ENCODE measurements around the gene ARL4A.

The ARL4A gene

DNA sequence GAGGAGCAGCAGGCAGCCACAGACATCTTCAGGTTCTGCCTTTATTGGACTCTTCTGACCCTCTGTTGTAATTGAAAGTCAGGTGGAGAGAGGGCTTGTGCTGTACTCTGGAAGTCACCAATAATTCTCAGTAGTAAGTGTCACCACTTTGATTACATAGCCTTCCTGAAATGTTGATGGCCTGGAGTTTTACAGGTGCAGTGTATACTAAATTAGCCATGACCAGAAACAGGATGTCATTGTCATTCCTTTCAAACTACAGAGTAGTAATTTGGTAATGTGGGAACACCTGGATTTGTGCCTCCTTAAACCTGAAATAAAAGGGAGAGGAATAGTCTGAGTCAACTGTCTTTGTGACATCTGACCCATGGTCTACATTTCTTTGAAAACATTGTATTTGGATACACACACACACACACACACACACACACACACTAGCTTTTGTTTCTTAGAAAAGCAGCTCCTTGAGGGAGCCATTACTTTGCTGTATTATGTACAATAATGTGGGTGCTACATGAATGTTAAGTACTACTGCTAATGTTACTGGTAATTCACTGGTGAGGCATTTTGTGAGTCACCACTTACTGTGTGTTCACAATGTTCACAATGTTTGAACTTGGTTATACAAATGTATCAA, 19.6 kb downstream of the ARL4A start:
- TF ChIP-seq, protein P1, sequence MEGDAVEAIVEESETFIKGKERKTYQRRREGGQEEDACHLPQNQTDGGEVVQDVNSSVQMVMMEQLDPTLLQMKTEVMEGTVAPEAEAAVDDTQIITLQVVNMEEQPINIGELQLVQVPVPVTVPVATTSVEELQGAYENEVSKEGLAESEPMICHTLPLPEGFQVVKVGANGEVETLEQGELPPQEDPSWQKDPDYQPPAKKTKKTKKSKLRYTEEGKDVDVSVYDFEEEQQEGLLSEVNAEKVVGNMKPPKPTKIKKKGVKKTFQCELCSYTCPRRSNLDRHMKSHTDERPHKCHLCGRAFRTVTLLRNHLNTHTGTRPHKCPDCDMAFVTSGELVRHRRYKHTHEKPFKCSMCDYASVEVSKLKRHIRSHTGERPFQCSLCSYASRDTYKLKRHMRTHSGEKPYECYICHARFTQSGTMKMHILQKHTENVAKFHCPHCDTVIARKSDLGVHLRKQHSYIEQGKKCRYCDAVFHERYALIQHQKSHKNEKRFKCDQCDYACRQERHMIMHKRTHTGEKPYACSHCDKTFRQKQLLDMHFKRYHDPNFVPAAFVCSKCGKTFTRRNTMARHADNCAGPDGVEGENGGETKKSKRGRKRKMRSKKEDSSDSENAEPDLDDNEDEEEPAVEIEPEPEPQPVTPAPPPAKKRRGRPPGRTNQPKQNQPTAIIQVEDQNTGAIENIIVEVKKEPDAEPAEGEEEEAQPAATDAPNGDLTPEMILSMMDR (IDR thresholded peaks at IDR 0.05; ENCODE audit: low read depth, low read length), result no peak

DNA sequence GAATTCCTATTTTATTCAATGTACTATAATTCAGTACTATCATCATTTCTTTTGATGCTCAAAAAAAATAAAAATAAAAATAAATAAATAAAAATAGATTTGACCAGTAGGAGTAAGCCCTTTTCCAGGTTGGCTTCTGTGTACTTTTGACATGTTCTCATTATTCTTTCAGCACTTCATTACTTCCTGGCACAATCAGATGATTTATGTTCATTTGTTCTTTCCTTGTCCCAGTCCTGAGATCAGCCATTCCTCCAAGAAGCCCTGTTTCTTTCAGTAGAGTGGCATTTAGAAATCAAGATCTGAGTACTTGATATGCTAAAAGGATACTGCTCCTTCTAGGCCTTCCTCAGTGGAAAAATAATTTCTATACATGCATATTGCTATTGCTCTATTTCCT, 20.9 kb downstream of the ARL4A start:
- no peak overlapping the region for H3K4me3 ChIP-seq (replicated peaks in 1 of 2; ENCODE audit: low read depth in 2 of 2, low read length in 2 of 2)
- DNase-seq (ENCODE audit: low read depth in 2 of 2), result no peak
- TF ChIP-seq, protein P1 (IDR thresholded peaks at IDR 0.05; ENCODE audit: low read depth, low read length), result no peak

More for the DNA sequence above, 19.6 kb downstream of the ARL4A start:
- peak in 1 of 2 donors; percentile 72 for DNase-seq (ENCODE audit: low read depth in 2 of 2)
- H3K4me3 ChIP-seq (replicated peaks in 1 of 2; ENCODE audit: low read depth in 2 of 2, low read length in 2 of 2), result no peak overlapping the region

DNA sequence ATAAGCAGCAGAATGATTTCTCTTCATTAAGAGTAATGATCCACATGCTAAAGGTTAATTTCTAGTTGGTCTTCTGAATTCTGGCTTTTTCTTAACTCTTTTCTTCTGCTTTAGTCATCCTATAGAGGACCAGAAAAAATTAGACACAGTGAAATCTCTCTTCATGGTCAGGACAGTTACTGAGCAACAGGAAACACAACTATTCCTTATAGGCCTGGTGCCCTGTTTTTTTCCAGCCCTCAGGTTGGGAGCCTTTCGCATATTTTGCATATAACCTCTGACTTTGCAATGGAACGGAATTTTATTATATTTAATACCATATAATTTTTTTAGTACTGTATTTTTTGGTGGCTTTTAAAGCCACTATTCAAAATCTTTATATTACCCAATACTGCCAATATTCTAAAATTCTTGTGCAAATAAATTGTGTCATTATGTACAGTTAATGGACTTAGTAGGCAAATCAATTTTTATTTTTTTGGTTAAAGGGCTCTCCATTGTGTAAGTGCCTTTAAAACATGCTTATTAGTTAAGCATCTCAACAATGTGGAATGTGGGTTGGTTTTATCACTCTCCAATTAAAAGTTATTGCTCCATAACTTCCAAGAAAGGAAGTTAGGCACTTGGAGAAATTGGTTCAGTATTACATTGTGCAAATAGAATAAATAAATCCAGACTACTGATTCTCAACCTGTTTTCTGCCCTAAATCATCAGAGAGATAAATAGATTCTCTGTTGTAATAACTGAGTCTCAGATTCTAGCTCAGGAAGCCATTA, 22.5 kb downstream of the ARL4A start:
- TF ChIP-seq, protein P1 (IDR thresholded peaks at IDR 0.05; ENCODE audit: low read depth, low read length), result no peak
- DNase-seq (ENCODE audit: low read depth in 2 of 2), result peak; percentile 51 to 77
- no peak overlapping the region for H3K4me3 ChIP-seq (replicated peaks in 1 of 2; ENCODE audit: low read depth in 2 of 2, low read length in 2 of 2)

DNA sequence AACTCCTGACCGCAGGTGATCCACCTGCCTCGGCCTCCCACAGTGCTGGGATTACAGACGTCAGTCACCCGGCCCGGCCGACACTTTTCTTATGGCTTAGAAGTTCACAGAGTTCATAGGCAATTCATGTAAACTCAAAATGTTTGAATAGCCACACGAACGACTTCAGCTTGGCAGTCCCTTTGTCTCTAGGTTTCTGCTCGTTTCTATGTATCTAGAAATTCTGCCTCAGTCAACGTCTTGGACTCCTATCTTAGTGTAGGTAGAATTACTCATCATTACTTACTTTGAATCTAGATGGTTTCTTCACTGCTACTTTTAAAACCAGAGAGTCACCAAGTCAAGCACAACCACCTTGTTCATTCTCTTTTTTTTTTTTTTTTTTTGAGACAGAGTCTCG, 23.7 kb downstream of the ARL4A start:
- no peak overlapping the region for H3K4me3 ChIP-seq (replicated peaks in 1 of 2; ENCODE audit: low read depth in 2 of 2, low read length in 2 of 2)
- TF ChIP-seq, protein P1 (IDR thresholded peaks at IDR 0.05; ENCODE audit: low read depth, low read length), result no peak
- no peak for DNase-seq (ENCODE audit: low read depth in 2 of 2)

DNA sequence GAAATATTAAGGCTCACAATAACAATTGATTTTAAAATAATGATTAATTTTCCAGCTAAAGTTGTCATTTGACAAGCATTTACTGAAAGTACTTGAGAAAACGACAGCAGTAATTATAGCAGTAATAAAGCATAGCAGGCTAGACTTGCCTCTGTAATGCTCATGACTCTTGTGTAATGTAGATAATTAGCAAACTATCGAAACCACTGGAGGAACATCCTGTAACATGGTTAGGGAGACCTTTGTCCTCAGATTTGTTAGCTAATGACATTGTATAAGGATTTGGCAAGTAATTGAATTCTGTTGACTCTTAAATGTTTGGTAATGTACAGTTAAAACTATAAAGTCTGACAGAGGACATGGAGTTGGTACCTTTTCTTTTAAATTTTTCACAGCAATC, 24.8 kb downstream of the ARL4A start:
- TF ChIP-seq, protein P1 (IDR thresholded peaks at IDR 0.05; ENCODE audit: low read depth, low read length), result no peak
- H3K4me3 ChIP-seq (replicated peaks in 1 of 2; ENCODE audit: low read depth in 2 of 2, low read length in 2 of 2), result no peak overlapping the region
- DNase-seq (ENCODE audit: low read depth in 2 of 2), result no peak

DNA sequence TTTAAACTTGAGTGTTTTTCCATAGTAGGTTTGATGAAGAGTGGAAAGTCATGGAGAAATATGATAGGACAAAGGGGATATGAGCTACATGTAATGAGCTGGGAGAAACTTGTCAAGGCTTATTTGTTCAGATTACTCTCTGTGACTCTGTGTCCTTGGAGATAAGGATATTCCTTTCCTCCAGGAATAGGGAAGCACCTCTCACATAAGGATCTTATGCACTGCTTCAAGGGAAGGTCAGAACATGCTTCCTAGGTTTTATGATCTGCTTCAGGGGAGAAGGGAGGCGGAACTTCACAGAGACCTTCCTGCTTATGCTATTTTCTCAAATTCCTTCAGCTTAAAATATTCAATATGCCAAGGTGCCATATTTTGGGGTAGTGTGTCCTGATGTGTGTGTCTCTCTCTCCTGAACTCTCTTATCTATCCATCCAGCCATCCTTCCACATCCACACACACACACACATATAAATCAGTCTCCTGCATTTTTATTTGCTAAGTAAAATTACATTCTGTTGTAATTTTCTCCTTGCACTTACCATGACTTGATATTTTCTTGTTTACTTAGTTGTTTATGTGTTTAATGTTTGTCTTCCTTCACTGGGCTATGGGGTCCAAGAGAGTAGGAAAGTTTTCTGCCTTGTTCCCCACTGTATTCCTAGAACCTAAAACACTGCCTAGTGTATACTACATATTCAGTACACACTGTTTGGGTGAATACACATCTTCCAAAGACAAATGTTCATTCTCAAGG, 26.4 kb downstream of the ARL4A start:
- no peak for DNase-seq (ENCODE audit: low read depth in 2 of 2)
- TF ChIP-seq, protein P1 (IDR thresholded peaks at IDR 0.05; ENCODE audit: low read depth, low read length), result no peak

More for the DNA sequence above, 26.4 kb downstream of the ARL4A start:
- H3K4me3 ChIP-seq (replicated peaks in 1 of 2; ENCODE audit: low read depth in 2 of 2, low read length in 2 of 2), result no peak overlapping the region
